IPS DF 6.9 (cell line): ENCODE measurements around the gene MYO3B.

Experiments
- DNase-seq: peaks from one replicate; pipeline ENCODE4 v3.0.0-alpha.2; 2013; ENCODE audit warnings: low read depth, low spot score
- H3K27ac ChIP-seq: one replicate; pipeline ENCODE4 v1.5.1; 2013; ENCODE audit warnings: low read length, control low read depth
- H3K27me3 ChIP-seq: 2 replicates; pipeline ENCODE4 v1.6.1; 2013; ENCODE audit warnings: mild to moderate bottlenecking, low read length; ENCODE audit not compliant: control insufficient read depth, insufficient read depth
- H3K36me3 ChIP-seq: 2 replicates; pipeline ENCODE4 v1.6.1; 2013; ENCODE audit warnings: low read length; ENCODE audit not compliant: control insufficient read depth, insufficient read depth
- H3K4me1 ChIP-seq: 2 replicates; pipeline ENCODE4 v1.6.1; 2013; ENCODE audit warnings: low read length; ENCODE audit not compliant: control insufficient read depth, insufficient read depth
- H3K4me3 ChIP-seq: 2 replicates; pipeline ENCODE4 v1.5.1; 2013; ENCODE audit warnings: mild to moderate bottlenecking, low read length
- H3K9me3 ChIP-seq: 2 replicates; pipeline ENCODE4 v1.6.1; 2013; ENCODE audit warnings: low read length, inconsistent platforms; ENCODE audit not compliant: control insufficient read depth, insufficient read depth
- WGBS: extraction: QIAGEN DNeasy Blood & Tissue Kit; methylation state at CpG from one replicate; pipeline ENCODE4 v1.1.7; 2013; ENCODE audit warnings: mixed read lengths, missing lambda C conversion rate; ENCODE audit not compliant: insufficient read length, insufficient coverage; 5-methylcytosine and 5-hydroxymethylcytosine counted together

Gene MYO3B

GRCh38 chr2:170694316-170694715 lies 516.4 kb downstream of the MYO3B start:
- no peaks in the 10 kb centered on the region for H3K27me3 ChIP-seq
- no peak for DNase-seq
- WGBS: no CpG with 5 or more reads among the region's 11 CpGs
- H3K4me3 ChIP-seq: no peak overlapping the region
- H3K27ac ChIP-seq: no peak overlapping the region
- peaks cover 5% of the 10 kb centered on the region for H3K4me1 ChIP-seq
- H3K36me3 ChIP-seq: no peaks in the 10 kb centered on the region
- H3K9me3 ChIP-seq: no peaks in the 10 kb centered on the region

GRCh38 chr2:170695521-170696410 lies 517.8 kb downstream of the MYO3B start:
- no peaks in the 10 kb centered on the region for H3K36me3 ChIP-seq
- H3K4me3 ChIP-seq: no peak overlapping the region
- no peaks in the 10 kb centered on the region for H3K9me3 ChIP-seq
- no peak for DNase-seq
- no peaks in the 10 kb centered on the region for H3K27me3 ChIP-seq
- H3K4me1 ChIP-seq: peaks cover 5% of the 10 kb centered on the region
- H3K27ac ChIP-seq: no peak overlapping the region
- no CpG with 5 or more reads among the region's 6 CpGs for WGBS

- no peaks in the 10 kb centered on the region for H3K36me3 ChIP-seq
- no peak overlapping the region for H3K27ac ChIP-seq
- DNase-seq: no peak
- WGBS: no CpG with 5 or more reads among the region's 3 CpGs
- no peaks in the 10 kb centered on the region for H3K9me3 ChIP-seq
- H3K27me3 ChIP-seq: no peaks in the 10 kb centered on the region
- no peak overlapping the region for H3K4me3 ChIP-seq
- peaks cover 5% of the 10 kb centered on the region for H3K4me1 ChIP-seq
Observed at GRCh38 chr2:170696948-170697347, 519.0 kb downstream of the MYO3B start.

- H3K36me3 ChIP-seq: no peaks in the 10 kb centered on the region
- H3K9me3 ChIP-seq: no peaks in the 10 kb centered on the region
- no peaks in the 10 kb centered on the region for H3K27me3 ChIP-seq
- H3K27ac ChIP-seq: no peak overlapping the region
- no peak for DNase-seq
- 0 out of 2 replicates have a peak, but pooled peaks cover 4% of the 10 kb centered on the region for H3K4me1 ChIP-seq
- WGBS: no CpG with 5 or more reads among the region's 4 CpGs
- no peak overlapping the region for H3K4me3 ChIP-seq
Observed at GRCh38 chr2:170701011-170701410, 523.1 kb downstream of the MYO3B start.

GRCh38 chr2:170703776-170704476 lies 526.0 kb downstream of the MYO3B start:
- Histone ChIP-seq H3K36me3 (no peaks in the 10 kb centered on the region), H3K9me3 (no peaks in the 10 kb centered on the region), H3K27me3 (peaks cover 5% of the 10 kb centered on the region; the same call in 1 of the 2 replicates), H3K4me3 (no peak overlapping the region), H3K27ac (no peak overlapping the region), H3K4me1 (peaks cover 6% of the 10 kb centered on the region; the same call in 1 of the 2 replicates)
- no CpG with 5 or more reads among the region's 4 CpGs for WGBS
- no peak for DNase-seq
